Stimulated activated CD4-positive, alpha-beta T cell treated with anti-CD3 and anti-CD28 coated beads, Interleukin-1b, Interleukin-23, amount 100 ng/mL, for 24 hours (primary cell): ENCODE data around the gene GPBP1.
"Not testable (repeated sequence)": the region's sequence is repeated elsewhere in the genome, so short reads cannot be mapped to it uniquely, and the experiment has no call there.

Experiments used
- DNase-seq, 4 experiments: peaks; one replicate each; pipeline ENCODE4 v3.0.0-alpha.2; 2020; ENCODE audit warnings: low read depth in 4 of 4, low spot score in 1 of 4

GPBP1 gene

DNA sequence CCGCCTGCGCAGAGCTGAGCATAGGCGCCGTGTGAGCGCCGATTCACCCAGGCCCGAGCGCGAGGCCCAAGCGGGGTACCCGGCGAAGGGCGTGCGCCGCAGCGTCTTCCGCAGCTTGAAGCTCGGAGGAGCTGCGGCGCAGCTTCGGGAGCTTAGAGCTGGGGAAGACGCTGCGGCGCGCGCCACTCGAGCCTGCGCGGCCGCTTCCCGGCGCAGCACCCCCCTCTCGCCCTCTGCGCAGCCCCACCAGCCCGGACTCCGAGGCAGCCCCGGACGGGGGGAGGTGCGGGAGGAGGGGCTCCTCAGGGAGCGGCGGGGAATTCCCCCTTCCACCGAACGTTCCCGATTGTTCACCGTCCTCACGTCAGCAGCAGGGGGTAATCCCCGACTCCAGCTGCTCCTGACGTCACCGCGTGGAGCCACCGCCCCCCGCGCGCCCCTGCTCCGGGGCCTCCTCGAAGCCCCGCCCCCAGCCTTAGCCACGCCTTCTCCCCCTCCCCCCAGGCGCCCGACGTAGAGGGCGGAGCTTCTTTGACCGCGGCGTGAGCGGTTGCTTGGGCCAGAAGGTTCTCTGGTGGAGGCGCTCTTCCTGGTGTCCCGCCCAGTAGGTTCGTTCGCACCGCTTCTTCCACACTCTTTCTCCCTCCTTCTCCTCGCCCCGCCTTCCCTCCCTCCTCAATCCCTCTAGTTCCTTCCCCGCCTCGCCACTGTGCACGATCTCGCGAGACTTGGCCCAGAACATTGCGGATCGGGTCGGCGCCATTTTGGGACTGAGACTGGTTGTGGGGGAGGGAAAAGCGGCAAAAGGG lies at the start of gene GPBP1:
TSS of gene GPBP1 (plus strand) at position 741 of the 809 bp plus-strand sequence. CDS start 40,072 bp downstream, outside the sequence.
- peak; percentile 95 to 97 (median 97) for DNase-seq

DNA sequence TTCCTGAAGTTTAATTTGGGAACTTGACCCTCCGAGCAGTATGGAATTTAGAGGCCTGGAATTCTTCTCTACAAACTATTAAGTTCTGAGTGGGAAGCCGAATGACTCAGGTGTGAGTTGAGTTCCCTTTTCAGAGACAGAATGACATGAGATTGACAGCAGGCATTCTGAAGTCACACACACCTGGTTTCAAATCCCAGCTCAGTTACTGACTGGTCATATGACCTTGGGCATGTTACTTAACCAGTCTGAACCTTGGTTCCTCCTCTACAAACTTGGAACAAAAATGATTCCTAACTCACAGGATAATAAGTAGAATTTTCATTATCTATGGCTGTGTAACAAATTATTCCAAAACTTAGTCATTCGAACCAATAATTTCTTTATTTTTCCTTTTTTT lies 45.5 kb upstream of the GPBP1 start:
- no peak for DNase-seq

DNA sequence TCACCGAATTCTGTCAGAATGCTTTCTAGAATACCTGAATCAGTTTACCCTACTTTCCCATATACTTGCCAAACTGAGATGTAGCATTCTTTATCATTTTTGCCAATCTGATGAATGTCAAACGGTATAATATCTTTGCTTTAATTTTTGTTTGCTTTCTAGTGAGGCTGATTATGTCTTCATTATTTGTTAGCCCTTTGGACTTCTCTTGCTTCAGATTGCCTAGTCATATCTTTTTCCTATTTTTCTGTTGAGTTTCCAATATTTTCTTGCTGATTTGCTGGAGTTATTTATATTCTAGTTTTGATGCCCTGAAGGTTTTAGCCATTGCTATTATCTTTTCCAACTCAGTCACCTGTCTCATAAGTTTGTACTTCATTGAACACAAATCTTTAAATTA lies 40.3 kb upstream of the GPBP1 start:
- DNase-seq = no peak

- DNase-seq = no peak
These were observed 36.5 kb upstream of the GPBP1 start for GRCh38 chr5:57137401-57137800.

DNA sequence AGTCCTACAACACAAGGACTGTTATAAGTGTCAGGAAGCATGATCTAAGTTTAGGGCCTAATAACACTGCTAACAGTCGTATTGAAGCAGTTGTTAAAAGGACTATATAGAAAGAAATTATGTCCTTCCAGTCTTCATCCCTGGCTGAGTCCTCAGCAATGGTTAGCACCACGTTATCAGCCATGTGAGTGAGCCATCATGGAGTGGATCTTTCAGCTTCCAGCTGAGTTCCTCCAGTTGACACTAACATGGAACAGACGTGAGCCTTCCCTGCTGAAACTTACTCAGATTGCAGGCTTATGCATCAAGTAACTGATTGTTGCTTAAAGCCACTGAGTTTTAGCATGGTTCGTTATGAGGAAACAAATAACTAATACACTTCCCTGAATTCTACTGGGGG lies 21.5 kb upstream of the GPBP1 start:
- DNase-seq = no peak

GRCh38 chr5:57155033-57155432 lies 18.8 kb upstream of the GPBP1 start:
- no peak for DNase-seq

DNA sequence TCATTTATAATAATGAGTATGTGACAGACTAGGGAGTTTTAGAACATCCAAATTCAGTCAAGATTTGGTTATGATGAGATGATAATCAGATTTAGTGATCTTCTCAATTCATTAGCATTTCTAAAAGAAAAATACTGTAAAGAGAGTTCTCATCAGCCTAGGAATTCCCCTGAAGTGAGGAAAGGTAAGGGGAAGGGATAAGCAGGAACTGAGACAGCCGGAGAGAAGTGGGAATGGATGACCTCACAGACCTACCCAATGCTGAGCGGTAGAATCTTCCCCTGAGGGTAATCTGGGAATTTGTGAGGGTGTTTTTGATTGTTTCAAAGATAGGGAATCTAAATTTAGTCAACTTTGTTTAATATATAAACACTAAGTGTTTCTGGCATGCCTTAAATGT lies 16.7 kb upstream of the GPBP1 start:
- DNase-seq = no peak

GRCh38 chr5:57157666-57158065 lies 16.2 kb upstream of the GPBP1 start:
- DNase-seq = no peak

GRCh38 chr5:57163553-57164006 lies 10.3 kb upstream of the GPBP1 start:
- DNase-seq = no peak

GRCh38 chr5:57164124-57164523 lies 9.7 kb upstream of the GPBP1 start:
- DNase-seq = no peak

DNA sequence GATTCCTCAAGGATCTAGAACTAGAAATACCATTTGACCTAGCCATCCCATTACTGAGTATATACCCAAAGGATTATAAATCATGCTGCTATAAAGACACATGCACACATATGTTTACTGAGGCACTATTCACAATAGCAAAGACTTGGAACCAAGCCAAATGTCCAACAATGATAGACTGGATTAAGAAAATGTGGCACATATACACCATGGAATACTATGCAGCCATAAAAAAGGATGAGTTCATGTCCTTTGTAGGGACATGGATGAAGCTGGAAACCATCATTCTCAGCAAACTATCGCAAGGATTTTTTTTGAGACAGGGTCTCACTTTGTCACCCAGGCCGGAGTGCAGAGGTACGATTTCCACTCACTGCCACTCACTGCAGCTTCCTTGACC lies 8.7 kb upstream of the GPBP1 start:
- DNase-seq = not testable (repeated sequence)

DNA sequence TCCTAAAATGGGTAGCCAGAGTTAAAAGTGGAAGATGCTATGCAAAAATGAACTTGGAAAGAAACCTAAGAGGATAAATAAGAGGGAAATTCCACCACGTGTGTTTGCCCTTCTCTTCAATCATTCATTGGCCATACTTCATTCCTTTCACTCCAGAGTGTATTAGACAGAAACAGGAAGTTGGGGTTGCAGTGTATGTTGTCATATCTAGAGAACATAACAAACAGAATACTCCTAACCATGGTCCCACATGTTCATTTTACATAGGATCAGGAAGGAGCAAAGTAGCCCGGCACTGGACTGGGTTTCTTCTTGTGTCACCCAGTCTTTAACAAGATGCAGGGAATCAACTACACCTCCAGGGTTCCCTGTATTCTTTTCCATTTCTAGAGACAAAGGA lies 7.6 kb upstream of the GPBP1 start:
- DNase-seq = no peak

DNA sequence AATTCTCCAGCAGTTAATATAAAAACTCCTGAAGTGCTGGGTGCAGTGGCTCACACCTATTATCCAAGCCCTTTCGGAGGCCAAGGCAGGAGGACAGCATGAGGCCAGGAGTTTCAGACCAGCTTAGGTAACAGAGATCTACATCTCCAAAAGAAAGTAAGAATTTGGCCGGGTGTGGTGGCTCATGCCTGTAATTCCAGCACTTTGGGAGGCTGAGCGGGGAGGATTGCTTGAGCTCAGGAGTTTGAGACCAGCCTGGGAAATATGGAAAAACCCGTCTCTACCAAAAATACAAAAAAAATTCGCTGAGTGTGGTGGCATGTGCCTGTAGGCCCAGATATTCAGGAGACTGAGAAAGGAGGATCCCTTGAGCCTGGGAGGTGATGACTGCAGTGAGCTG lies 6.7 kb upstream of the GPBP1 start:
- no peak for DNase-seq

GRCh38 chr5:57170116-57170515 lies 3.7 kb upstream of the GPBP1 start:
- DNase-seq = not testable (repeated sequence)

DNA sequence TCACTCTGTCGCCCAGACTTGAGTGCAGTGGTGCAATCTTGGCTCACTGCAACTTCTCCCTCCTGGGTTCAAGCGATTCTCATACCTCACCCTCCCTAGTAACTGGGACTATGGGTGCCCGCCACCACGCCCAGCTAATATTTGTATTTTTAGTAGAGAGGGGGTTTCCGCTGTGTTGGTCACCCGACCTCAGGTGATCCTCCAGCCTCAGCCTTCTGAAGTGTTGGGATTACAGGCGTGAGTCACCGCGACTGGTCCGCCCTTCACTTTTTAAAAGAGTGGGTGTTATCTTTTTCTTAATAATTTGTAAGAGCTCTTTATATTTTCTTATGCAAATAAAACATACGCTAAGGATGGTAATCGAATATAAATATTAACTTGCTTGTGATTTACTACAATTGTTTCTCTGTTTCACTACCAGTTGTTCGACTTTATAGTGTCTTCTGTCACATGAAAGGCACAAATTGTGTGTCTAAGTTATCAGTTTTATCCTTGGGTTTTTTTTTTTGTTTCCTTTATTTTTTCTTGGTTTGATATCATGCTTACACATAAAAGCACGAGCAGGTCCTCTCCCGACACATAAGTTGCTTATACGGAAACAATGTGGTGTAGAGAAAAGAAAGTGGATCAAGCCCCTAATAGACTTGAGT lies 1.9 kb upstream of the GPBP1 start:
- DNase-seq = peak in 1 of 4 experiments; percentile 29

GRCh38 chr5:57172466-57173318 lies 1.2 kb upstream of the GPBP1 start:
- no peak for DNase-seq

GRCh38 chr5:57174128-57174889 lies 450 bp downstream of the GPBP1 start:
- DNase-seq = peak in 1 of 4 experiments; percentile 13

GRCh38 chr5:57174890-57175510 lies 1.1 kb downstream of the GPBP1 start:
- DNase-seq = no peak

GRCh38 chr5:57175551-57176309 lies 1.9 kb downstream of the GPBP1 start:
- peak in 1 of 4 experiments; percentile 34 for DNase-seq
